BLaER1 (cell line): ENCODE results near the gene RIPOR3.
"Not testable (repeated sequence)": the region's sequence is repeated elsewhere in the genome, so short reads cannot be mapped to it uniquely, and the experiment has no call there.

ENCODE experiments used
- H3K27ac ChIP-seq: shearing (Covaris generic); formaldehyde crosslinking; 2 replicates; pipeline ENCODE4 v1.8.1; 2022
- H3K27me3 ChIP-seq: shearing (Covaris generic); formaldehyde crosslinking; 2 replicates; pipeline ENCODE4 v1.8.1; 2022
- H3K36me3 ChIP-seq: shearing (Covaris generic); formaldehyde crosslinking; 2 replicates; pipeline ENCODE4 v1.8.1; 2022
- H3K4me1 ChIP-seq: shearing (Covaris generic); formaldehyde crosslinking; 2 replicates; pipeline ENCODE4 v1.8.1; 2022
- H3K4me2 ChIP-seq: shearing (Covaris generic); formaldehyde crosslinking; 2 replicates; pipeline ENCODE4 v1.8.1; 2022
- H3K4me3 ChIP-seq: shearing (Covaris generic); formaldehyde crosslinking; 2 replicates; pipeline ENCODE4 v1.8.1; 2022
- H3K9ac ChIP-seq: shearing (Covaris generic); formaldehyde crosslinking; 2 replicates; pipeline ENCODE4 v1.8.1; 2022
- H3K9me3 ChIP-seq: shearing (Covaris generic); formaldehyde crosslinking; 2 replicates; pipeline ENCODE4 v1.8.1; 2022
- H4K20me1 ChIP-seq: shearing (Covaris generic); formaldehyde crosslinking; 2 replicates; pipeline ENCODE4 v1.8.1; 2022
- Cebpa-rat ChIP-seq: shearing (Covaris generic); IDR thresholded peaks from 2 replicates; pipeline ENCODE4 v1.8.1; 2022

RIPOR3 gene

DNA sequence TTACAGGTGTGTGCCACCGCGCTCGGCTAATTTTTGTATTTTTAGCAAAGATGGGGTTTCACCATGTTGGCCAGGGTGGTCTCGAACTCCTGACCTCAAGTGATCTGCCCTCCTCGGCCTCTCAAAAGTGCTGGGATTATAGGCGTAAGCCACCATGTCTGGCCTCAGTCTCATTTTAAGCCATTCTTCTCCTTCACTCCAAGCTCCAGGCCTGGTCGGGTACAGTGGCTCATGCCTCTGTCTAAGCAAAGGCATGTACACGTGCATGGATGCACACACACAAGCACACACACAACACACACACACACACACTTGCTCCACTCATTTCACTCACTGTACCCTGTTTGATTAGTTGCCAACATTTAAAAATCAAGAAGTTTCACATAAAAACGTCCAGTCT, 32.3 kb upstream of the RIPOR3 start:
- Histone ChIP-seq H3K9me3 (no peaks in the 10 kb centered on the region), H3K27me3 (no peaks in the 10 kb centered on the region), H3K4me3 (no peak overlapping the region), H4K20me1 (no peaks in the 10 kb centered on the region), H3K4me1 (no peaks in the 10 kb centered on the region), H3K4me2 (no peak overlapping the region), H3K9ac (no peak overlapping the region), H3K27ac (no peak overlapping the region), H3K36me3 (no peaks in the 10 kb centered on the region)
- no peak for TF ChIP-seq Cebpa-rat

DNA sequence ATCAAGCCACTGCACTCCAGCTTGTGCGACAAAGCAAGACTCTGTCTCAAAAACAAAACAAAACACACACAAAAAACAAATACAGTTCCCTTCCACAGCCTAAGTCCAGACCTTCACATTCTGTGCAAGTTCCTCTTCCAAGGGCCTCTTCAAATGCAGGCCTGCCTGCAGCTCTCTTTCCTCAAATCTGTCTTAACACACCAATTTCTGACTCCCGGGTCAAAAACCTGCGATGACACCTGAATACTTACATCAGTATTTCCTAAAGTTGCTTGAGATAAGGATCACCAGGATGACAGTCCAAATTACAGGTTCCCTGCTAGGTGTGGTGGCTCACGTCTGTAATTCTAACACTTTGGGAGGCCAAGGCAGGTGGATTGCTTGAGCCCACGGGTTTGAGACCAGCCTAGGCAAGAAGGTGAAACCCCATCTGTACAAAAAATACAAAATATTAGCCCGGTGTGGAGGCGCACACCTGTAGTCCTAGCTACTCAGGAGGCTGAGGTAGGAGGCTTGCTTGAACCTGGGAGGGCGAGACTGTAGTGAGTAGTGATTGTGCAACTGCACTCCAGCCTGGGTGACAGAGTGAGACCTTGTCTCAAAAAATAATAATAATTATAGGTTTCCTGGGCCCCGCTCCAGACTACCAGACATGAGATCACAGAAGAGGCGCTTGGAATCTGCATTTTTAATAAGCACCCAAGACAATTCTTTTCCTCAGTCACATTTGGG, 31.2 kb upstream of the RIPOR3 start:
- Histone ChIP-seq H3K9ac (no peak overlapping the region), H3K27ac (no peak overlapping the region), H3K4me3 (no peak overlapping the region), H3K4me2 (no peak overlapping the region), H3K36me3 (no peaks in the 10 kb centered on the region), H3K27me3 (no peaks in the 10 kb centered on the region), H3K9me3 (no peaks in the 10 kb centered on the region), H3K4me1 (no peaks in the 10 kb centered on the region), H4K20me1 (no peaks in the 10 kb centered on the region)
- no peak for TF ChIP-seq Cebpa-rat

DNA sequence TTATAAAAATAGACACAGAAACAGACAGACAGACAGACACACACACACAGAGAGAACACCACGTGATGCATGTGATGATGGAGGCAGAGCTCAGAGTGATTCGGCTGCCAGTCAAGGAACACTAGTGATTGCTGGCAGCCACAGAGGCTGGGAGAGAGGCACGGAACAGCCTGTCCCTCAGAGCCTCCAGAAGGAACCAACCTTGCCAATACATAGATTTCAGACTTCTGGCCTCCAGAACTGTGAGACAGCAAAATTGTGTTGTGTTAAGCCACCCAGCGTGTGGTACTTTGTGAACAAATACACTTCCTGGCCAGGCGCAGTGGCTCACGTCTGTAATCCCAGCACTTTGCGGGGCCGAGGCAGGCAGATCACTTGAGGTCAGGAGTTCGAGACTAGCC, 30.5 kb upstream of the RIPOR3 start:
- TF ChIP-seq Cebpa-rat, result no peak
- Histone ChIP-seq H3K4me3 (no peak overlapping the region), H4K20me1 (no peaks in the 10 kb centered on the region), H3K9ac (no peak overlapping the region), H3K4me1 (no peaks in the 10 kb centered on the region), H3K27me3 (no peaks in the 10 kb centered on the region), H3K4me2 (no peak overlapping the region), H3K27ac (no peak overlapping the region), H3K36me3 (no peaks in the 10 kb centered on the region), H3K9me3 (no peaks in the 10 kb centered on the region)

DNA sequence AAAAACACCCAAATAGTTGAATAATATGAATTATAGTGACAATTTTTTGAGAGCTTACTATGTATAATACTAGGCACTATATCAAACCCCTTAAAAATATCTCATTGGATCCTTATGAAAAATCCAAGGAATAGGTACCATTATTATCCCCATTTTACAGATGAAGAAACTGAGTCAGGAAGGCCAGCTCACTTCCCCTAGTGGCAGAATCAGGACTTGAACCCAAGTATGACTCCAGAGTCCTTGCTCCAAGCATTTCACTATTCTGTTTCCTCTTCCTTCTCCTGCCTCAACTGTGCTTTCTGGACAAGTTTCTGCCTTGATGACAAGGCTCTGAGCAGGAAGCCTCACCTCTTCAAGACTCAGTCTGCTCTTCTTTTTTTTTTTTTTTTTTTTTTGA, 29.2 kb upstream of the RIPOR3 start:
- H3K9ac ChIP-seq, result no peak overlapping the region
- TF ChIP-seq Cebpa-rat, result no peak
- no peak overlapping the region for H3K4me3 ChIP-seq
- no peaks in the 10 kb centered on the region for H4K20me1 ChIP-seq
- H3K36me3 ChIP-seq, result no peaks in the 10 kb centered on the region
- no peaks in the 10 kb centered on the region for H3K27me3 ChIP-seq
- no peak overlapping the region for H3K4me2 ChIP-seq
- H3K4me1 ChIP-seq, result no peaks in the 10 kb centered on the region
- H3K9me3 ChIP-seq, result no peaks in the 10 kb centered on the region
- no peak overlapping the region for H3K27ac ChIP-seq

DNA sequence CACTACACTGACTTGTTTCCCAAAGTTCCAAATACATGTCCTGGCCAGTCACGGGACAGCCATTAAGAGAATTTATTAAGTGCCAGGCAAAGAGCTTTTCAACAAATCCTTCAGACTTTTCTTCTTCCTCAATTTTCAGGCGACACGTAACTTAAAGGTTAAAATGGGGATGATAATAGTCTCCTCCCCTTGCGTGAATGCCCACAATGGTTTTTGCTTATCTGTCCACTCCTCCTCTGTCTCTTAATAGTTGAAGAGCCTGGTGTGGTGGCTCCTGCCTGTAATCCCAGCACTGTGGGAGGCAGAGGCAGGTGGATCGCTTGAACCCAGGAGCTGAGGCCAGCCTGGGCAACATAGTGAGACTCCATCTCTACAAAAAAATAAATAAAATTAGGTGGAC, 28.7 kb upstream of the RIPOR3 start:
- TF ChIP-seq Cebpa-rat, result no peak

DNA sequence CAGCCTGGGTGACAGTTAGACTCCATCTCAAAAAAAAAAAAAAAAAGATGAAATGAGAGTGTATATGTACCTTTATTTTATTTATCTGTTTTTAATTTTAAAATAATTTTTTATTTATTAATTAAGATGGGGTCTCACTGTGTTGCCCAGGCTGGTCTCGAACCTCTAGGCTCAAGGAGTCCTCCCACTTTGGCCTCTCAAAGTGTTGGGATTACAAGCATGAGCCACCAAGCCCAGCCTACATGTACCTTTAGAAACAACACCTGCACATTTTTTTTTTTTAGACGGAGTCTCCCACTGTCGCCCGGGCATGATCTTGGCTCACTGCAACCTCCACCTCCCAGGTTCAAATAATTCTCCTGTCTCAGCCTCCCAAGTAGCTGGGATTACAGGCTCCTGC, 28.0 kb upstream of the RIPOR3 start:
- no peaks in the 10 kb centered on the region for H4K20me1 ChIP-seq

More for the DNA sequence above, 28.7 kb upstream of the RIPOR3 start:
- H3K4me3 ChIP-seq, result no peak overlapping the region
- no peak overlapping the region for H3K27ac ChIP-seq
- no peaks in the 10 kb centered on the region for H3K36me3 ChIP-seq
- no peaks in the 10 kb centered on the region for H4K20me1 ChIP-seq
- H3K9ac ChIP-seq, result no peak overlapping the region
- H3K9me3 ChIP-seq, result no peaks in the 10 kb centered on the region
- no peaks in the 10 kb centered on the region for H3K27me3 ChIP-seq
- no peak overlapping the region for H3K4me2 ChIP-seq
- no peaks in the 10 kb centered on the region for H3K4me1 ChIP-seq

DNA sequence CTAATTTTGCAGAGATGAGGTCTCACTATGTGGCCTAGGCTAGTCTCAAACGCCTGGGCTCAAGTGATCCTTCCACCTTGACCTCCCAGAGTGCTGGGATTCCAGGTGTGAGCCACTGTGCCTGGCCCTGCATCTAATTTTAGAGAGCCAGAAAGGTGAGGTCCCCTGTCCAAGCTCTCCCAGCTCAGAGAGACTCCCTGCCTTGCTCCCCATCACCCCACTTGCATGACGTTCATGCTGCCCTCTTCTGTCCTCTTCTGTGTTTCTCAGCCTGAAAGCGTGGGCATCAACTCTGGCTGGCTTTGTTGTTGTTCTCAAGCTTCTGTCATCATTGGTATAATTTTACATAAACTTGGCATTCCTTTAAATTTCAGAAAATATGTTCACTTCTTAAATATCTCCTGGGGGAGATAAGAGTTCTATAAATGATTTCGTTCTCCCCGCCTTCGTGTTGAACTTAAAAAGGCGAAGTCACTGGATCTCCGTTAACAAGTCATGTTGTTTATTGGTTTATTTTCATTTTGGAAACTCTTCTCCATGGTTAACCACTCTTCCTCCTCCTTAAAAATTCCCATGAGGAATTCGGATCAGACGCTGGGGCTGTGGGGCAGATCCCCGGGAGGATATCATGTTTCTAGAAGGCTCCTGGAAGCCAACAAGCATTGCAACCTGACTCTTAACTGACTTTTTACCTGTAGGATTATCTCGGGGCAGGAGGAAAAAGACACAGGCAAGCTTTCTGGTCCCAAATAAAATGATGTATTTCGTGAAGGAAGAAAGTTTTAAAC, 26.8 kb upstream of the RIPOR3 start:
- TF ChIP-seq Cebpa-rat, result no peak
- H3K4me3 ChIP-seq, result no peak overlapping the region
- H3K9ac ChIP-seq, result no peak overlapping the region
- H3K27ac ChIP-seq, result no peak overlapping the region
- no peaks in the 10 kb centered on the region for H3K9me3 ChIP-seq
- no peak overlapping the region for H3K4me2 ChIP-seq
- H3K4me1 ChIP-seq, result no peaks in the 10 kb centered on the region; the same call in 1 of the 2 replicates
- H4K20me1 ChIP-seq, result no peaks in the 10 kb centered on the region
- H3K27me3 ChIP-seq, result no peaks in the 10 kb centered on the region
- H3K36me3 ChIP-seq, result no peaks in the 10 kb centered on the region

More for the DNA sequence above, 28.0 kb upstream of the RIPOR3 start:
- Histone ChIP-seq H3K27ac (no peak overlapping the region), H3K9me3 (no peaks in the 10 kb centered on the region), H3K4me3 (no peak overlapping the region), H3K4me1 (no peaks in the 10 kb centered on the region), H3K27me3 (no peaks in the 10 kb centered on the region), H3K36me3 (no peaks in the 10 kb centered on the region), H3K4me2 (no peak overlapping the region), H3K9ac (no peak overlapping the region)
- no peak for TF ChIP-seq Cebpa-rat

DNA sequence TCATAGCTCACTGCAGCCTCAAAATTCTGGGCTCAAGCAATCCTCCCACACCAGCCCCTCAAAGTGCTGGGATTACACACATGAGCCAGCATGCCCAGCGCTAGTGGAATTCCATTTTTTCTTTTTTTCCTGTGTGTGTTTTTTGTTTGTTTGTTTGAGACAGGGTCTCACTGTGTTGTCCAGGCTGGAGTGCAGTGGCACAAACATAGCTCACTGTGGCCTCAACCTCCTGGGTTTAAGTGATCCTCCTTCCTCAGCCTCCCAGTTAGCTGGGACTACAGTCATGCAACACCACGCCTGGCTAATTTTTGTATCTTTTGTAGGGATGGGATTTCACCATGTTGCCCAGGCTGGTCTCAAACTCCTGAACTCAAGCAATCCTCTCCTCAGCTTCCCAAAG, 26.0 kb upstream of the RIPOR3 start:
- H3K27me3 ChIP-seq, result no peaks in the 10 kb centered on the region
- no peaks in the 10 kb centered on the region for H4K20me1 ChIP-seq
- H3K27ac ChIP-seq, result no peak overlapping the region
- no peak overlapping the region for H3K4me2 ChIP-seq
- no peak overlapping the region for H3K4me3 ChIP-seq
- no peaks in the 10 kb centered on the region for H3K36me3 ChIP-seq
- no peak for TF ChIP-seq Cebpa-rat
- H3K9ac ChIP-seq, result no peak overlapping the region
- H3K9me3 ChIP-seq, result no peaks in the 10 kb centered on the region
- H3K4me1 ChIP-seq, result no peaks in the 10 kb centered on the region; the same call in 1 of the 2 replicates

DNA sequence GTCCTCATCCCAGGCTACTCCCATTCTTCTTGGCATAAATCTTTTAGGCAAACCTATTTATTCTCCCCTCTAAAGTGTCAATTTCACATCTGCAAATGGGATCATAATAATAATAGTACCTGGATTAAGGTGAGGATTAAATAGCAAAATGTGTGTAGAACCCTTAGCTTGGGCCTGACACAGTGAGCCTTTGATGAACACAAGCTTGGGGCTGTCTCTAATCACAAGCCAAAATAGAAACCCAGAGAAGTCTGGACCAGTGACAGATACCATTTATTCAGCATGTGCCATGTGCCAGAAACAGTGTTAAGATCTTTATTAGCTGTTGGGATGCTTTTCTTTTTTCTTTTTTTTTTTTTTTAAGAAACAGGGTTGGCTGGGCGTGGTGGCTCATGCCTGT, 25.2 kb upstream of the RIPOR3 start:
- no peak overlapping the region for H3K27ac ChIP-seq
- H3K9ac ChIP-seq, result no peak overlapping the region
- H3K4me1 ChIP-seq, result no peaks in the 10 kb centered on the region; the same call in 1 of the 2 replicates
- TF ChIP-seq Cebpa-rat, result no peak
- no peaks in the 10 kb centered on the region for H3K9me3 ChIP-seq
- no peaks in the 10 kb centered on the region for H4K20me1 ChIP-seq
- no peaks in the 10 kb centered on the region for H3K36me3 ChIP-seq
- no peaks in the 10 kb centered on the region for H3K27me3 ChIP-seq
- H3K4me2 ChIP-seq, result no peak overlapping the region
- no peak overlapping the region for H3K4me3 ChIP-seq

DNA sequence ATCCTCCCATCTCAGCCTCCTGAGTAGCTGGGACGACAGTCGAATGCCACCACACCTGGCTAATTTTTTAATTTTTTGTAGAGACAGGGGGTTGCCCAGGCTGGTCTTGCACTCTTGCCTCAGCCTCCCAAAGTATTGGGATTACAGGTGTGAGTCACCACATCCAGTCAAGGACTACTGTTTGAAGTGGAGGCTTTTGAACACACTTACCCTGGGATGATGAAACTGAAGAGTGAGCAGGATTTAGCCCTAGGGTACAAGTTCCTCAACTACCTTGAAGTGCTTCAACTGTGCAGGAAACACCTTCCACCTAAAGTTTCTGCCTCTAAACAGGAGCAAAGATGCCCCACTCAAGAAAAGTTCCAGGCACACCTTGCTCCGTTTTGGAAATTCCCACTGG, 24.4 kb upstream of the RIPOR3 start:
- no peak for TF ChIP-seq Cebpa-rat
- Histone ChIP-seq H3K27me3 (no peaks in the 10 kb centered on the region), H3K36me3 (no peaks in the 10 kb centered on the region), H3K27ac (no peak overlapping the region), H3K9ac (no peak overlapping the region), H3K4me2 (no peak overlapping the region), H3K4me3 (no peak overlapping the region), H3K4me1 (peaks cover 4% of the 10 kb centered on the region), H4K20me1 (no peaks in the 10 kb centered on the region), H3K9me3 (no peaks in the 10 kb centered on the region)

DNA sequence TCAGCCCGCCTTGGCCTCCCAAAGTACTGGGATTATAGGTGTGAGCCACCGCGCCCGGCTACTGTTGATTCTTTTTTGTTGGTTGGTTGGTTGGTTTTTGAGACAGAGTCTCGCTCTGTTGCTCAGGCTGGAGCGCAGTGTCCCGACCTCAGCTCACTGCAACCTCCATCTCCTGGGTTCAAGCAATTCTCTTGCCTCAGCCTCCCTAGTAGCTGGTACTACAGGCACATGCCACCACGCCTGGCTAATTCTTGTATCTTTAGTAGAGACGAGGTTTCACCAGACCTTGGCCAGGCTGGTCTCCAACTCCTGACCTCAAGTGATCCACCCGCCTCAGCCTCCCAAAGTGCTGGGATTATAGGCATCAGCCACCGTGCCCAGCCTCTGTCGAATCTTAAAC, 23.1 kb upstream of the RIPOR3 start:
- not testable (repeated sequence) for H4K20me1 ChIP-seq, H3K9me3 ChIP-seq, H3K36me3 ChIP-seq, H3K4me3 ChIP-seq, H3K4me1 ChIP-seq, H3K27ac ChIP-seq, H3K9ac ChIP-seq, H3K4me2 ChIP-seq, H3K27me3 ChIP-seq
